Thoracic aorta (tissue), 2 donors: Measurements from ENCODE around the gene VWA5B2. TPM values are rescaled to one million over a fixed set of nuclear protein-coding genes. Genes with fewer than 3 reads are reported as not detected.

ENCODE experiments used
- ATAC-seq: fragments of 150-250 bp; one replicate; pipeline ENCODE4 v1.8.0; 2017; ENCODE audit warnings: low read depth; ENCODE audit not compliant: insufficient number of reproducible peaks, low FRiP score
- DNase-seq: peaks from one replicate; pipeline ENCODE4 v3.0.0-alpha.2; 2020; ENCODE audit warnings: low spot score
- H3K27ac ChIP-seq, 2 donors: fragments of 200-600 bp; sonication (generic); 1 replicate in 1 of 2; 2 replicates in 1 of 2; pipeline ENCODE4 v1.5.1; 2016; ENCODE audit warnings: mild to moderate bottlenecking in 2 of 2, moderate library complexity in 2 of 2
- H3K27me3 ChIP-seq: fragments of 200-600 bp; sonication (generic); replicated peaks from 2 replicates; pipeline ENCODE4 v1.6.0; 2016; ENCODE audit warnings: mild to moderate bottlenecking; ENCODE audit not compliant: insufficient read depth
- H3K36me3 ChIP-seq: fragments of 200-600 bp; sonication (generic); one replicate; pipeline ENCODE4 v1.5.1; 2016
- H3K4me1 ChIP-seq, 2 donors: fragments of 200-600 bp; sonication (generic); 1 replicate in 1 of 2; 2 replicates in 1 of 2; pipeline versions ENCODE4 v1.5.1 to v1.6.0; 2016; ENCODE audit warnings: low read depth in 2 of 2, mild to moderate bottlenecking in 1 of 2; ENCODE audit not compliant: control insufficient read depth in 1 of 2
- H3K4me3 ChIP-seq: fragments of 200-600 bp; sonication (generic); 2 replicates; pipeline ENCODE4 v1.5.1; 2016; ENCODE audit warnings: mild to moderate bottlenecking
- H3K9me3 ChIP-seq: fragments of 200-600 bp; sonication (generic); 2 replicates; pipeline ENCODE4 v1.5.1; 2016
- total RNA-seq, 2 donors: library from RNA; depleted of rRNA; stranded (reverse); fragments of >200 nt; gene quantifications; one replicate each; pipeline versions ENCODE4 v1.1.0 to v1.2.3, GENCODE V29; 2016
- TF ChIP-seq, protein P1 (sequence below): fragments of 200-600 bp; sonication (generic); IDR thresholded peaks from one replicate; pipeline ENCODE4 v1.5.1; 2019; ENCODE audit warnings: antibody characterized with exemption

The VWA5B2 gene
- total RNA-seq, 2 donors from 2014 or later: not detected

DNA sequence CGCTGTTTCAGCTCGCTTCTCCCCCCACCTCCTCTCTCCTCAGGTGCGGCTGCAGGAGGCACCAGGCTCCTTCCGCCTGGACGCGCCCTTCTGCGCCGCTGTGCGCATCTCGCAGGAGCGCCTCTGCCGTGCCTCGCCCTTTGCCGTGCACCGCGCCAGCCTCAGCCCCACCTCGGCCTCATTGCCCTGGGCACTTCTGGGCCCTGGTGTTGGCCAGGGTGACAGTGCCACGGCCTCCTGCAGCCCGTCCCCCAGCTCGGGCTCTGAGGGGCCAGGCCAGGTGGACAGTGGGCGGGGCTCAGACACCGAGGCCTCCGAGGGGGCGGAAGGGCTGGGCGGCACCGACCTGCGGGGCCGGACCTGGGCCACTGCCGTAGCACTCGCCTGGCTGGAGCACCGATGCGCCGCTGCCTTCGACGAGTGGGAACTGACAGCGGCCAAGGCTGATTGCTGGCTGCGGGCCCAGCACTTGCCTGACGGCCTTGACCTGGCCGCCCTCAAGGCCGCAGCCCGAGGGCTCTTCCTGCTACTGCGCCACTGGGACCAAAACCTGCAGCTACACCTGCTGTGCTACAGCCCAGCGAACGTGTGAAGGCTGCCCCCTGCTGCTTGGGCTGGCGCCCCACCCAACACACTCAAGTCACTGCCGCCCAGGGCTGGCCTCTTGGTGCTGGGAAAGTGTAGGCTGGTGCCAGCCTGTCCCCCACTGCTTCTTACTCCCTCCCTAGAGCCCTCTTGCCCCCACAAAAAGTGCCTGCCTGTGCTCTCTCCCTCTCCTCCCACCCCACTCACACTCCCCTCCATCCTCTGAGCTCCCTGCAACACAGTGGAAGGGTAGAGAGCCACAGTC is 12.3 kb downstream of the VWA5B2 start:
- no peak overlapping the region for H3K4me3 ChIP-seq
- ATAC-seq: no peak
- no peaks in the 10 kb centered on the region for H3K9me3 ChIP-seq
- H3K27me3 ChIP-seq: no peaks in the 10 kb centered on the region
- no peak overlapping the region for H3K27ac ChIP-seq
- TF ChIP-seq, protein P1, sequence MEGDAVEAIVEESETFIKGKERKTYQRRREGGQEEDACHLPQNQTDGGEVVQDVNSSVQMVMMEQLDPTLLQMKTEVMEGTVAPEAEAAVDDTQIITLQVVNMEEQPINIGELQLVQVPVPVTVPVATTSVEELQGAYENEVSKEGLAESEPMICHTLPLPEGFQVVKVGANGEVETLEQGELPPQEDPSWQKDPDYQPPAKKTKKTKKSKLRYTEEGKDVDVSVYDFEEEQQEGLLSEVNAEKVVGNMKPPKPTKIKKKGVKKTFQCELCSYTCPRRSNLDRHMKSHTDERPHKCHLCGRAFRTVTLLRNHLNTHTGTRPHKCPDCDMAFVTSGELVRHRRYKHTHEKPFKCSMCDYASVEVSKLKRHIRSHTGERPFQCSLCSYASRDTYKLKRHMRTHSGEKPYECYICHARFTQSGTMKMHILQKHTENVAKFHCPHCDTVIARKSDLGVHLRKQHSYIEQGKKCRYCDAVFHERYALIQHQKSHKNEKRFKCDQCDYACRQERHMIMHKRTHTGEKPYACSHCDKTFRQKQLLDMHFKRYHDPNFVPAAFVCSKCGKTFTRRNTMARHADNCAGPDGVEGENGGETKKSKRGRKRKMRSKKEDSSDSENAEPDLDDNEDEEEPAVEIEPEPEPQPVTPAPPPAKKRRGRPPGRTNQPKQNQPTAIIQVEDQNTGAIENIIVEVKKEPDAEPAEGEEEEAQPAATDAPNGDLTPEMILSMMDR: no peak
- no peak for DNase-seq
- H3K36me3 ChIP-seq: peaks cover 33% of the 10 kb centered on the region
- no peaks in the 10 kb centered on the region for H3K4me1 ChIP-seq

DNA sequence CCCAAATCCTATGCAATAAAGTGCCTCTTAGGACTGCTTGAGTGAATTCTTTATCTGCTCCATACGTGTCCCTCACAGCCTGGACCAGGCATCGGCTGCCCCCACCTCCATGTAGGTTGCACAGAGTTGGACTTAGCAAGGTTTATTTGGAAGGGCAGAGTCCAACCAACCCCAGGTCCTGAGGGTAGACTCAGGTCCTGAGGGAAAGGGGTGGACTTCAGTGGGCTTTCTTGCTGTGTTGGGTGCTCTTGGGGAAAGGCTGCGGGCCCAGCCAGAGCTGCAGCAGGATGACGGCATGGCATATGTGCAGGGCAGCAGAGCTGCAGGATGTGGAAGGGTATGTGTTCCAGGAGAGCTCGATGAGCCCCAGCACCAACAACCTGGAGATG is 12.9 kb downstream of the VWA5B2 start:
- H3K4me3 ChIP-seq: no peak overlapping the region
- DNase-seq: no peak
- TF ChIP-seq, protein P1: no peak
- H3K36me3 ChIP-seq: peaks cover 33% of the 10 kb centered on the region
- no peaks in the 10 kb centered on the region for H3K4me1 ChIP-seq
- no peaks in the 10 kb centered on the region for H3K9me3 ChIP-seq
- no peaks in the 10 kb centered on the region for H3K27me3 ChIP-seq
- no peak overlapping the region for H3K27ac ChIP-seq
- no peak for ATAC-seq

DNA sequence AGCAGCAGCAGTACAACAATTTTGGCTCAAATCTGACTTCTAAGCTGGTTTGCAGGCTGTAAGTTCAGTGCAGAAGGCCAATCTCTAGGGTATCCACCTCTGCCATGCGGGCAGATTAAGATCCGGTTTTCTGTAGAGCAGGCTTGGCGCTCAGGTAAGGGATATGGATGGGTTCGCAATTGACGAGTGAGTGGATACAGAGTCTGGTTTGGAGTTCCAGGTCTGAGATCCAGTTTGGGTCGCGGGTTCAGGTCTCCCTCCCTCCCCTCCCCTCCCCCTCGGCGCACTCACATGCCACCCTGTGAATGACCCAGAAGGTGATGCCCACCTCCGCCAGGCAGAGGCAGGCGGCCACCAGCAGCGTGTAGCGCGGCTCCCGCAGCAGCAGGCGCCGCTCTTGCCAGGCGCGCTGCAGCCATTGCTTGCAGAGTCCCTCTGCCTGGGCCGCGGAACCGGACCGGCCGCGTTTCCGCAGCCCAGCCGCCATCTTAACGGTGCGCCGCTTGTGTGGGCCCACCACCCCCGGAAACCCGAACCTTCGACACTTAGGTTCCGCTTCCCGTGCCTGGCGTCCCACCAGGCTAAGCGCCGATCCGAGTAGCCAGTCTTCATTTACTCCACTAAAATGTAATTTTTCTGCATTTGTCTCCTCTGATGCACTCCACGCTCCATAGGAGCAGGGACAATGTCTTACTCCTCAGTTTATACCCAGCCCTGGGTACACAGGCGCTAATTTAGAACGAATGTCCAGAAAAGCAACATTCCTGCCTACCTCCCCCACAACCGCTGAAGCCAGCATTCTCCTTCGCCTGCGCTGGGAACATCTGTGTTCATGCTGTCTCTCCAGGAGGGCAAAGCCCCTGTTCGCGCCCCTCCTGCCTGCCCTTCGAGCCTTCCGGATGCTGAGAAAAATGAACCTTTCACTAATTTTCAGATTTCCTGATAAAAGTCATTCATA is 19.3 kb downstream of the VWA5B2 start, which contains the start of gene ALG3:
ALG3 (minus strand) TSS at position 509 of the 958 bp plus-strand sequence; CDS start at position 487, 22 bp downstream.
- Histone ChIP-seq H3K4me1 (peaks cover 3 to 11% of the 10 kb centered on the region in 2 donors), H3K9me3 (no peaks in the 10 kb centered on the region), H3K27me3 (no peaks in the 10 kb centered on the region), H3K36me3 (peaks cover 17% of the 10 kb centered on the region), H3K27ac (peak within 1 kb of the TSS; percentile 75 to 83), H3K4me3 (peak within 1 kb of the TSS; percentile 82)
- DNase-seq (peak; percentile 30), ATAC-seq (peak; percentile 66)
- TF ChIP-seq, protein P1: no peak

DNA sequence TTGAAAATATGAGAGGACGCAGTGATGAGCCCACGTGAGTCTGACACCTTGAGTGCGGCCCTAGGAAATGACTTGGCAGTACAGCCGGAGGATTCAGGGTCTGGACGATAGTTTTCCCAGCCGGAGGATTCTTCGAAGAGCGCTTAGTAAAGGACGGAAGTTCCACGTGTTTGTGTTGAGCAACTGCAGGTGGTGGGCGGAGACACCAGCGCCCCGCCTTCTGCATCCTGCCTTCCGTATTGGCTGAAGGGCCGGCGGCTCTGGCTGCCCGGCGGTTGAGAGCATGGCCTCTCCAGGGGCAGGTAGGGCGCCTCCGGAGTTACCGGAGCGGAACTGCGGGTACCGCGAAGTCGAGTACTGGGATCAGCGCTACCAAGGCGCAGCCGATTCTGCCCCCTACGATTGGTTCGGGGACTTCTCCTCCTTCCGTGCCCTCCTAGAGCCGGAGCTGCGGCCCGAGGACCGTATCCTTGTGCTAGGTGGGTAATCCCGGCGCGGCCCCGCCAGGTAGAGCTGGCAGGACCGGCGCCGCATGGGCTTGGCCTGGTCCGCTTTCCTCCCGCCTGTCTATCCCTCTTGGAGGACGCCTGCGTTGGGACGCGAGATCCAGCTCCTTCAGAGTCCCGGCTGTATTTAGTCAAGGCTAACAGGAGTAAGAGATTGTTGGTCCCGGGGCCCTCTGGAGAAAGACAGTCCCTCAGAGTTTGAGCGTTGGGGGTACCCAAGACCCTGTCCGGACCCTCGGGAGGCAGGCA is 20.2 kb downstream of the VWA5B2 start, which contains the start of gene EEF1AKMT4:
EEF1AKMT4 (plus strand) TSS at position 261 of the 755 bp plus-strand sequence; CDS start at position 284, 23 bp downstream.
- peak; percentile 83 for DNase-seq
- peak within 1 kb of the TSS; percentile 82 for H3K4me3 ChIP-seq
- ATAC-seq: peak; percentile 93
- peak within 1 kb of the TSS; percentile 75 to 83 for H3K27ac ChIP-seq
- H3K4me1 ChIP-seq: peaks cover 3 to 11% of the 10 kb centered on the region in 2 donors
- H3K36me3 ChIP-seq: peaks cover 9% of the 10 kb centered on the region
- no peaks in the 10 kb centered on the region for H3K9me3 ChIP-seq
- H3K27me3 ChIP-seq: no peaks in the 10 kb centered on the region
- TF ChIP-seq, protein P1: peak; percentile 58
